Activated naive CD4-positive, alpha-beta T cell treated with anti-CD3 and anti-CD28 coated beads, Interleukin-2, amount 10 ng/mL, durations not matched to agents 7 days and 5 days (primary cell): Measurements from ENCODE around the gene NOC4L.
"Not testable (repeated sequence)": the region's sequence is repeated elsewhere in the genome, so short reads cannot be mapped to it uniquely, and the experiment has no call there.

ENCODE experiments used
- CTCF ChIA-PET: fragments of 350-600 bp; sonication (Branson Sonifier 250); formaldehyde crosslinking; loops from one replicate; lab custom pipeline; 2021; ENCODE audit warnings: antibody characterized with exemption; lab: Charles Lee
- DNase-seq: peaks from one replicate; pipeline ENCODE4 v3.0.0-alpha.2; 2020
- H3K27ac Mint-ChIP-seq: one replicate; pipeline ENCODE4 v1.8.0; 2021; ENCODE audit warnings: mild to moderate bottlenecking, moderate library complexity, mixed read lengths
- H3K27me3 Mint-ChIP-seq: one replicate; pipeline ENCODE4 v1.8.0; 2021; ENCODE audit warnings: mild to moderate bottlenecking, mixed read lengths
- H3K36me3 Mint-ChIP-seq: one replicate; pipeline ENCODE4 v1.8.0; 2021; ENCODE audit warnings: mixed read lengths
- H3K4me1 Mint-ChIP-seq: one replicate; pipeline ENCODE4 v1.8.0; 2021; ENCODE audit warnings: mixed read lengths
- H3K4me3 Mint-ChIP-seq: one replicate; pipeline ENCODE4 v1.8.0; 2021; ENCODE audit warnings: mild to moderate bottlenecking, moderate library complexity, mixed read lengths
- H3K9me3 Mint-ChIP-seq: one replicate; pipeline ENCODE4 v1.8.0; 2021; ENCODE audit warnings: mixed read lengths

The NOC4L gene

GRCh38 chr12:132143336-132144071 is 753 bp upstream of the NOC4L start:
- Mint-ChIP-seq H3K27me3 (peaks cover 8% of the 10 kb centered on the region), H3K27ac (peak overlapping the region; percentile 88), H3K36me3 (peaks cover 23% of the 10 kb centered on the region), H3K4me1 (peaks cover 31% of the 10 kb centered on the region), H3K9me3 (no peaks in the 10 kb centered on the region), H3K4me3 (peak overlapping the region; percentile 81)
- DNase-seq: peak; percentile 62
- CTCF ChIA-PET: no interaction called here

- Mint-ChIP-seq H3K27ac (peak overlapping the region; percentile 89), H3K36me3 (peaks cover 16% of the 10 kb centered on the region), H3K4me1 (peaks cover 31% of the 10 kb centered on the region), H3K27me3 (peaks cover 8% of the 10 kb centered on the region), H3K4me3 (peak overlapping the region; percentile 93), H3K9me3 (no peaks in the 10 kb centered on the region)
- no peak for DNase-seq
- CTCF ChIA-PET: interaction anchor here (1.0 to 1.3 kb wide), 2 partner anchors 9 to 470 kb away, joined by 3 to 5 read pairs; no protein-coding TSS in a partner anchor
These were observed 532 bp downstream of the NOC4L start for GRCh38 chr12:132144810-132145168.

GRCh38 chr12:132145334-132145733 is 1.1 kb downstream of the NOC4L start:
- CTCF ChIA-PET: interaction anchor here (1.0 to 1.3 kb wide), 2 partner anchors 9 to 469 kb away, joined by 3 to 5 read pairs; no protein-coding TSS in a partner anchor
- H3K4me1 Mint-ChIP-seq: peaks cover 31% of the 10 kb centered on the region
- H3K36me3 Mint-ChIP-seq: peaks cover 13% of the 10 kb centered on the region
- H3K27ac Mint-ChIP-seq: peak overlapping the region; percentile 89
- peak overlapping the region; percentile 93 for H3K4me3 Mint-ChIP-seq
- H3K27me3 Mint-ChIP-seq: peaks cover 8% of the 10 kb centered on the region
- no peaks in the 10 kb centered on the region for H3K9me3 Mint-ChIP-seq
- peak; percentile 23 for DNase-seq

- H3K27me3 Mint-ChIP-seq: peaks cover 8% of the 10 kb centered on the region
- no peaks in the 10 kb centered on the region for H3K9me3 Mint-ChIP-seq
- DNase-seq: no peak
- peaks cover 31% of the 10 kb centered on the region for H3K4me1 Mint-ChIP-seq
- H3K4me3 Mint-ChIP-seq: peak overlapping the region; percentile 93
- CTCF ChIA-PET: no interaction called here
- peak overlapping the region; percentile 42 for H3K27ac Mint-ChIP-seq
- peaks cover 14% of the 10 kb centered on the region for H3K36me3 Mint-ChIP-seq
These were observed 1.8 kb downstream of the NOC4L start for GRCh38 chr12:132146098-132146497.

DNA sequence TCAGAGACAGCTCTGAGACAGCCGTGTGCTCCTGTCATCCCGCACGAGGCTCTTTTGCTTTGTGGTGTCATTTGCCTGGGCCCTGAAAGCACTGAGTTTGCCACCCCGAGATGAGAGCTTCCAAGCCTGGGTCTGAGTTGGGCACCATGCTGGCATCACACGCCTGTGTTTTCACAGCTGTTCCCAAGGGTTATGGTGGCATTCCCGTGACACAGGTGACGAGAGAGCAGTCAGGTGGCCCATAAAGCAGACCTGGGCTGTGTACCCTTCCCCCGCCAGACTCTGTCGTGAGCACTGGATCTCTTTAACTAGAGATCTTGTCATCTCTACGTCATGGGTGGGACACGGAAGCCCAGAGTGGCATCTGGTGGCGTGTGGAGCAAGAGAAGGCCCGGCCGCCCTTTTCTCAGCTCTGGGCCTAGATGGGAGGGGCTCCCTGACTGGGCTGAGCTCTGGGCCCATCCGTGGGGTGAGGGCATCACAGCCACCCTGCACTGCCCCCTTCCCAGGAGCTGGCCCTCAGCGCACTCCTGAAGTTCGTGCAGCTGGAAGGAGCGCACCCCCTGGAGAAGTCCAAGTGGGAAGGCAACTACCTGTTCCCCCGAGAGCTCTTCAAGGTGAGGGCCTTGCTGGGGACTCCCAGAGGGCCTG is 2.6 kb downstream of the NOC4L start:
- Mint-ChIP-seq H3K36me3 (peaks cover 15% of the 10 kb centered on the region), H3K27me3 (peaks cover 8% of the 10 kb centered on the region), H3K27ac (peak overlapping the region; percentile 42), H3K9me3 (no peaks in the 10 kb centered on the region), H3K4me3 (no peak overlapping the region), H3K4me1 (peaks cover 31% of the 10 kb centered on the region)
- no peak for DNase-seq
- CTCF ChIA-PET: no interaction called here

- Mint-ChIP-seq H3K4me1 (peaks cover 27% of the 10 kb centered on the region), H3K27ac (no peak overlapping the region), H3K4me3 (no peak overlapping the region), H3K9me3 (no peaks in the 10 kb centered on the region), H3K36me3 (peaks cover 15% of the 10 kb centered on the region), H3K27me3 (peaks cover 8% of the 10 kb centered on the region)
- CTCF ChIA-PET: no interaction called here
- DNase-seq: no peak
These were observed 3.4 kb downstream of the NOC4L start for GRCh38 chr12:132147423-132148367.

DNA sequence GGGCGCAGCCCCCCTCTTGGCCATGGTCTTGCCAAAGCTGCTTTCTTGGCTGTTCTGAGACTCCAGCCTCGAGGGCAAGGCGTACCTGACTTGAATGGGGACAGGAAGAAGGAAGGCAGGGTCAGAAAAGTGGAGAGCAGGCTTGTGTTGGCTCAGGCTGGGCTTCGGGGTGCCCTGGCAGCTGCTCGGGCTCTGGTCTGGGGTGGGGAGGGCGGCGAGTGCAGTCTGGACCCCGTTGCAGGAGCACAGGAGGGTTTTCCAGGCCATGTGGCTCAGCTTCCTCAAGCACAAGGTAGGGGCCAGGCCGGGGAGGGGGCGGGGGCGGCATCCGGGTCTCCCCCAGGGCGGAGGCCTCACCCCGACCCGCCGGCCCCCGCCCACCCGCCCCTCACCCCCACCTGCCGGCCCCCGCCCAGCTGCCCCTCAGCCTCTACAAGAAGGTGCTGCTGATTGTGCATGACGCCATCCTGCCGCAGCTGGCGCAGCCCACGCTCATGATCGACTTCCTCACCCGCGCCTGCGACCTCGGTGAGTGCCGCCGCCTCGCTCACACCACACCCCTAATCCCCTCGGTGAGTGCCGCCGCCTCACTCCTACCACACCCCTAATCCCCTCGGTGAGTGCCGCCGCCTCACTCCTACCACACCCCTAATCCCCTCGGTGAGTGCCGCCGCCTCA is 4.2 kb downstream of the NOC4L start:
- H3K9me3 Mint-ChIP-seq: no peaks in the 10 kb centered on the region
- H3K4me1 Mint-ChIP-seq: peaks cover 21% of the 10 kb centered on the region
- DNase-seq: peak; percentile 12
- H3K27me3 Mint-ChIP-seq: peaks cover 4% of the 10 kb centered on the region
- CTCF ChIA-PET: no interaction called here
- H3K4me3 Mint-ChIP-seq: no peak overlapping the region
- H3K36me3 Mint-ChIP-seq: peaks cover 11% of the 10 kb centered on the region
- no peak overlapping the region for H3K27ac Mint-ChIP-seq

DNA sequence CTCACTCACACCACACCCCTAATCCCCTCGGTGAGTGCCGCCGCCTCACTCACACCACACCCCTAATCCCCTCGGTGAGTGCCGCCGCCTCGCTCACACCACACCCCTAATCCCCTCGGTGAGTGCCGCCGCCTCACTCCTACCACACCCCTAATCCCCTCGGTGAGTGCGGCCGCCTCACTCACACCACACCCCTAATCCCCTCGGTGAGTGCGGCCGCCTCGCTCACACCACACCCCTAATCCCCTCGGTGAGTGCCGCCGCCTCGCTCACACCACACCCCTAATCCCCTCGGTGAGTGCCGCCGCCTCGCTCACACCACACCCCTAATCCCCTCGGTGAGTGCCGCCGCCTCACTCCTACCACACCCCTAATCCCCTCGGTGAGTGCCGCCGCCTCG is 5.3 kb downstream of the NOC4L start:
- H3K9me3 Mint-ChIP-seq, H3K4me3 Mint-ChIP-seq, DNase-seq, H3K36me3 Mint-ChIP-seq, H3K27me3 Mint-ChIP-seq, CTCF ChIA-PET, H3K27ac Mint-ChIP-seq: not testable (repeated sequence)
- peaks cover 19% of the 10 kb centered on the region for H3K4me1 Mint-ChIP-seq

GRCh38 chr12:132150780-132151144 is 6.5 kb downstream of the NOC4L start:
- Mint-ChIP-seq H3K9me3 (no peaks in the 10 kb centered on the region), H3K4me3 (no peak overlapping the region), H3K4me1 (peaks cover 8% of the 10 kb centered on the region), H3K27ac (no peak overlapping the region), H3K36me3 (peaks cover 10% of the 10 kb centered on the region), H3K27me3 (no peaks in the 10 kb centered on the region)
- CTCF ChIA-PET: no interaction called here
- DNase-seq: no peak

- peaks cover 3% of the 10 kb centered on the region for H3K4me1 Mint-ChIP-seq
- H3K36me3 Mint-ChIP-seq: peaks cover 5% of the 10 kb centered on the region
- H3K4me3 Mint-ChIP-seq: no peak overlapping the region
- no peaks in the 10 kb centered on the region for H3K9me3 Mint-ChIP-seq
- no peak for DNase-seq
- no peak overlapping the region for H3K27ac Mint-ChIP-seq
- CTCF ChIA-PET: interaction anchor here (0.7 to 1.5 kb wide), 2 partner anchors 23 to 263 kb away, joined by 3 to 4 read pairs; no protein-coding TSS in a partner anchor
- no peaks in the 10 kb centered on the region for H3K27me3 Mint-ChIP-seq
These were observed 7.0 kb downstream of the NOC4L start for GRCh38 chr12:132151145-132151765.

DNA sequence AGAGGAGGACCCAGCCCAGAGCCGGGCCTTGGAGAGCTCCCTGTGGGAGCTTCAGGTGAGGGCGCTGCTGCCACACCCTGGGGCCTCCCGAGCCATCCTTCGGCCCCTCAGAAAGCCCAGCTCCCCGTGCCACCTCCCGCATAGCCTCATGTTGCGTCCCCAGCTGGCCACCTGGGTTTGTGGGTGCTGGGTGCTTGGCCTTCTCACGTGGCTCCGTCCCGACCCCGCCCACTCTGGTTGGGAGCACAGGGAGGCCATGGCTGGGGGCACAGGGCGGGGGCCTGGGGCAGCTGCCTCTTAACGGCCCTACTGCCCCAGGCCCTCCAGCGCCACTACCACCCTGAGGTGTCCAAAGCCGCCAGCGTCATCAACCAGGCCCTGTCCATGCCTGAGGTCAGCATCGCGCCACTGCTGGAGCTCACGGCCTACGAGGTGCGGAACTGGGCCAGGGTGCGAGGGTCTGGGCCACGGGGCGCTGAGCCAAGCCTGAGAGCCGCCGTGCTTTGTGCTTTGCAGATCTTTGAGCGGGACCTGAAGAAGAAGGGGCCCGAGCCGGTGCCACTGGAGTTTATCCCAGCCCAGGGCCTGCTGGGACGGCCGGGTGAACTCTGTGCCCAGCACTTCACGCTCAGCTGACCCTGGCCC is 7.6 kb downstream of the NOC4L start:
- no peaks in the 10 kb centered on the region for H3K27me3 Mint-ChIP-seq
- CTCF ChIA-PET: interaction anchor here (0.7 to 1.5 kb wide), 2 partner anchors 24 to 262 kb away, joined by 3 to 4 read pairs; no protein-coding TSS in a partner anchor
- H3K4me3 Mint-ChIP-seq: no peak overlapping the region
- no peak for DNase-seq
- peaks cover 2% of the 10 kb centered on the region for H3K36me3 Mint-ChIP-seq
- no peaks in the 10 kb centered on the region for H3K9me3 Mint-ChIP-seq
- no peak overlapping the region for H3K27ac Mint-ChIP-seq
- no peaks in the 10 kb centered on the region for H3K4me1 Mint-ChIP-seq

- no peaks in the 10 kb centered on the region for H3K9me3 Mint-ChIP-seq
- H3K4me1 Mint-ChIP-seq: no peaks in the 10 kb centered on the region
- no peak overlapping the region for H3K27ac Mint-ChIP-seq
- CTCF ChIA-PET: interaction anchor here (1.5 to 1.8 kb wide), 2 partner anchors 262 kb away, joined by 4 to 27 read pairs; no protein-coding TSS in a partner anchor
- no peaks in the 10 kb centered on the region for H3K27me3 Mint-ChIP-seq
- DNase-seq: no peak
- H3K36me3 Mint-ChIP-seq: peaks cover 2% of the 10 kb centered on the region
- H3K4me3 Mint-ChIP-seq: no peak overlapping the region
These were observed 8.2 kb downstream of the NOC4L start for GRCh38 chr12:132152411-132152821.

DNA sequence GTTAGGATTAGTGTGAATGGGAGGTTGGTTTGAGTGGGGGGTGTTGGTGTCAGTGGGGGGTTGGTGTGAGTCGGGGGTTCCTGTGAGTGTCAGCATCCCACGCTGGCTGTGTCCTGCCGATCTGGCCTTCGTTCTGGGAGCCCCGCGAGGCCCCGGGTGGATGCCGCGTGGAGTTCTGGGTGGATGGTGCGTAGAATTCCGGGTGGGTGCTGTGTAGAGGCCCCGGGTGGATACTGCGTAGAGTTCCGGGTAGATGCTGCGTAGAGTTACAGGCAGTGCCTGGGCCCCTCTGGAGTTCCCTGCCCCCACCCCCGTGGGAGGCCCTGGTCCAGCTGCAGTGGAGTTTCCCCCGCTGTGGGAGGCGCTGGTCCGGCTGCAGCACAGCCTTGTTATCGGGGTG is 8.7 kb downstream of the NOC4L start:
- H3K27me3 Mint-ChIP-seq: no peaks in the 10 kb centered on the region
- no peaks in the 10 kb centered on the region for H3K4me1 Mint-ChIP-seq
- no peak overlapping the region for H3K4me3 Mint-ChIP-seq
- no peak overlapping the region for H3K27ac Mint-ChIP-seq
- no peaks in the 10 kb centered on the region for H3K9me3 Mint-ChIP-seq
- CTCF ChIA-PET: interaction anchor here (1.3 to 1.8 kb wide), 3 partner anchors 10 to 262 kb away, joined by 7 to 27 read pairs (median 23); no protein-coding TSS in a partner anchor
- H3K36me3 Mint-ChIP-seq: peaks cover 2% of the 10 kb centered on the region
- DNase-seq: no peak
